Pancreas (tissue), 10 donors: ENCODE results near the gene PCSK4. TPM values are rescaled to one million over a fixed set of nuclear protein-coding genes. Genes with fewer than 3 reads are reported as not detected.
A peak's percentile ranks its signal among the peaks of the same experiment; 100 is the strongest.
"Not testable (repeated sequence)": the region's sequence is repeated elsewhere in the genome, so short reads cannot be mapped to it uniquely, and the experiment has no call there.

Source experiments
- ATAC-seq, 4 donors: fragments of 200-7000 bp; cut with Tn5 transposase; one replicate each; pipeline versions ENCODE4 v1.8.0 to v1.9.1; 2020; ENCODE audit warnings: mild to moderate bottlenecking in 4 of 4, moderate library complexity in 4 of 4
- DNase-seq, 6 donors: peaks; one replicate each; pipeline ENCODE4 v3.0.0-alpha.2; 2020
- FAIRE-seq: peaks from 2 replicates; lab custom pipeline; 2012; peaks lifted over from hg19 to GRCh38; lab: Jason Lieb, UNC
- H3K27ac ChIP-seq, 4 donors: fragments of 200-600 bp; sonication (generic); 1 replicate in 3 of 4; 2 replicates in 1 of 4; pipeline versions ENCODE4 v1.5.0 to v1.8.0; 2020
- H3K27me3 ChIP-seq, 4 donors: fragments of 200-600 bp; one replicate each; pipeline ENCODE4 v1.8.0; 2021
- H3K36me3 ChIP-seq, 3 donors: fragments of 200-600 bp; sonication (generic) in 1 of 3; one replicate each; pipeline versions ENCODE4 v1.5.0 to v1.8.0; 2020 to 2021
- H3K4me1 ChIP-seq, 3 donors: fragments of 200-600 bp; one replicate each; pipeline ENCODE4 v1.8.0; 2021
- H3K4me3 ChIP-seq, 4 donors: fragments of 200-600 bp; sonication (generic) in 2 of 4; one replicate each; pipeline versions ENCODE4 v1.5.0 to v1.8.0; 2020 to 2021
- H3K9me3 ChIP-seq, 4 donors: fragments of 200-600 bp; one replicate each; pipeline ENCODE4 v1.8.0; 2021
- CTCF ChIP-seq, 4 donors: fragments of 200-600 bp; sonication (generic) in 3 of 4; IDR thresholded peaks; one replicate each; pipeline versions ENCODE4 v1.5.0 to v1.8.0; 2021; ENCODE audit warnings: antibody characterized with exemption in 4 of 4
- WGBS, 2 donors: extraction: QIAGEN DNeasy Blood & Tissue Kit; methylation state at CpG; one replicate each; pipeline ENCODE4 v1.1.7; 2013; 5-methylcytosine and 5-hydroxymethylcytosine counted together
- intact Hi-C, 3 donors: fragments of 100-400 bp; cut with DNase I; formaldehyde crosslinking; loops; one replicate each; pipeline versions ENCODE4 v1.11.1 to v1.14.2; 2022
- polyA plus RNA-seq, 2 donors: library from polyadenylated mRNA; stranded (reverse); fragments of 200-250 nt; gene quantifications; one replicate each; pipeline ENCODE4 v1.2.3, GENCODE V29; 2013
- total RNA-seq, 6 donors: library from RNA; stranded (reverse); fragmentation: NEBNext Ultra II Directional in 4 of 6; extraction: Animal tissue kit (Norgen Biotek cat#: 25700) in 4 of 6; gene quantifications; one replicate each; pipeline versions ENCODE4 v1.2.1 to v1.2.4, GENCODE V29; 2021 to 2023
- donor health status: healthy with polysubstance abuse.
- donor health status: DM: no; HTN: no; CAD: no; lungs with moderate emphysema.
- donor health status: DM: no; HTN: no; CAD: no.
- donor health status: control.
- donor health status: control.
- donor health status: Bipolar disorder and iron deficiency.
- donor health status: DM: yes; HTN: yes; CAD: no.
- donor health status: DM: no; HTN: no; CAD: no.
- donor health status: DM: no; HTN: no; CAD: no.
- donor health status: DM: yes; HTN: yes; CAD: no.

The PCSK4 gene
- total and polyA plus RNA-seq, 8 donors, result 1.5 to 11.5 (median 2.4) TPM

DNA sequence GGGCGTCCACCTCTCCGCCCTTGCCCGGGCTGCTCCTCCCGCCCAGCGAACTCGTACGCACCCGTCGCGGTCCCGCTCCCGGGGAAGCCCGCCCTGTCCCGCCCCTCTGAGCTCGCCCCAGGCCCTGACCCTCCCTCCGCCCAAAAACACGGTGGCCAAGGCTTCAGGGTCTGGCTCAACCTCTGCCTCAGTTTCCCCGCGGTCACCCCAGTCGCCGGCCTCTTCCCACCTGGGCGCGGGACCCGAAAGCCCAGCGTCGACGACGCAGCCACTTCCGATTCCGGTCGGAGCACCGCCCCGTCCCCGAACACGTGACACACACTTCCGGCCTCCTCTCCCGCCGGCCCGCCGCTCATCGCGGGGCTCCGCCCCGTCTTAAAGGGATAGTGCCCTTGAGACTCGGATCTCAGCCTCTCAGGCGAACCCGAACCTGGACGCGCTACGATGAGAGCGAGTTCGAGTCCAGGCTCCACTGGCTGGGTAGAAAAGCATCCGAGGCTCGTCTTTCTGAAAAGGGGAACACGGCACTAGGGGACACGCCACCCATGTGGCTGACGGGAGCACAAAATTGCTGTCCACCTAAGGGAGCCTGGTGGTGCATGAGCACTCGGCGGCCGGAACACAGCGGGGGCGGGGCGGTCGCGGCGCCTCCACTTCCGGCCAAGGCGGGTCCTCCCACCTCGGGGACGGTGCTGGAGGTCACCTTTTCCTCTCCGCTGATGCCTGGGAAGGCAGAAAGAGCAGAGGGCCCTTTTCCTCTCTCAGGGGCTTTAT is 11.0 kb downstream of the PCSK4 start, which contains the start of gene C19orf25:
Gene C19orf25 (minus strand): TSS at position 282 of the 774 bp plus-strand sequence. CDS start 312 bp downstream, outside the sequence.
- TF ChIP-seq CTCF (IDR thresholded peaks at IDR 0.05), result no peak
- intact Hi-C loops, result no loop called here
- peak; percentile 92 to 99 (median 94) for DNase-seq

DNA sequence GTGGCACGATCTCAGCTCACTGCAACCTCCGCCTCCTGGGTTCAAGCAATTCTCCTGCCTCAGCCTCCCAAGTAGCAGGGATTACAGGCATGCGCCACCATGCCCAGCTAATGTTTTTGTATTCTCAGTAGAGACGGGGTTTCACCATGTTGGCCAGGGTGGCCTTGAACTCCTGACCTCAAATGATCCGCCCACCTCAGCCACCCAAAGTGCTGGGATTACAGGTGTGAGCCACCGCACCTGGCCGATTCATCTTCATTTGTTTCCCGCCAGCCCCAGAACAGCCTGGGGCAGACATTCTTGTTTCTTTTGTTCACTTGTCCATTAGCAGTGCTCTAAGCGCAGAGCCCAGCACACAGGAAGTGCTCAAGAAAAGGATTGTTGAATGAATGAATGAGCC is 13.1 kb downstream of the PCSK4 start:
- Histone ChIP-seq H3K4me1 (peaks cover 0 to 12% (median 11%) of the 10 kb centered on the region in 3 donors), H3K27me3 (peaks cover 0 to 11% (median 0%) of the 10 kb centered on the region in 4 donors)
- FAIRE-seq, H3K4me3 ChIP-seq, ATAC-seq, H3K9me3 ChIP-seq, intact Hi-C loops, DNase-seq, H3K36me3 ChIP-seq, H3K27ac ChIP-seq: not testable (repeated sequence)
- WGBS, 2 donors, result 91 to 92% methylated on average over 9 of the region's 9 CpGs

More for the DNA sequence above, 11.0 kb downstream of the PCSK4 start, which contains the start of gene C19orf25:
- no peaks in the 10 kb centered on the region for H3K9me3 ChIP-seq
- H3K4me3 ChIP-seq, result peak within 1 kb of the TSS; percentile 93 to 100 (median 97)
- no peaks in the 10 kb centered on the region for H3K27me3 ChIP-seq
- ATAC-seq (peak; percentile 98 to 99 (median 98)), FAIRE-seq (peak; percentile 70)
- H3K27ac ChIP-seq, result peak within 1 kb of the TSS in 2 of 4 donors; percentile 4 to 61
- H3K4me1 ChIP-seq, result peaks cover 0 to 12% (median 11%) of the 10 kb centered on the region in 3 donors
- 1 to 2% methylated on average over 48 to 71 of the region's 71 CpGs for WGBS, 2 donors
- H3K36me3 ChIP-seq, result no peaks in the 10 kb centered on the region

- DNase-seq, result peak in 2 of 6 donors; percentile 40 to 72
Measured at GRCh38 chr19:1475751-1476437, 14.3 kb downstream of the PCSK4 start.

GRCh38 chr19:1474765-1475351 is 15.3 kb downstream of the PCSK4 start:
- Histone ChIP-seq H3K27ac (no peak overlapping the region), H3K9me3 (no peaks in the 10 kb centered on the region), H3K4me1 (peaks cover 17 to 26% (median 24%) of the 10 kb centered on the region in 3 donors), H3K27me3 (peaks cover 0 to 21% (median 0%) of the 10 kb centered on the region in 4 donors), H3K4me3 (no peak overlapping the region), H3K36me3 (no peaks in the 10 kb centered on the region)
- no peak for ATAC-seq
- intact Hi-C loops, result no loop called here
- 88 to 89% methylated on average over 20 to 26 of the region's 26 CpGs for WGBS, 2 donors
- no peak for FAIRE-seq
- no peak for TF ChIP-seq CTCF (IDR thresholded peaks at IDR 0.05)
- DNase-seq, result peak in 1 of 6 donors; percentile 70

More at GRCh38 chr19:1475751-1476437, 14.3 kb downstream of the PCSK4 start:
- H3K36me3 ChIP-seq, result no peaks in the 10 kb centered on the region
- H3K4me3 ChIP-seq, result no peak overlapping the region
- H3K4me1 ChIP-seq, result peaks cover 6 to 16% (median 16%) of the 10 kb centered on the region in 3 donors
- intact Hi-C loops, result no loop called here
- 91 to 96% methylated on average over 31 of the region's 31 CpGs for WGBS, 2 donors
- H3K27me3 ChIP-seq, result peaks cover 0 to 20% (median 0%) of the 10 kb centered on the region in 4 donors
- no peak for ATAC-seq
- FAIRE-seq, result no peak
- no peak overlapping the region for H3K27ac ChIP-seq
- no peaks in the 10 kb centered on the region for H3K9me3 ChIP-seq
- no peak for TF ChIP-seq CTCF (IDR thresholded peaks at IDR 0.05)
